Ovary (tissue), 9 donors: ENCODE measurements around the gene LDLRAD2. TPM values are rescaled to one million over a fixed set of nuclear protein-coding genes. Genes with fewer than 3 reads are reported as not detected.

Experiments
- DNase-seq, 5 donors: peaks; one replicate each; pipeline ENCODE4 v3.0.0-alpha.2; 2019 to 2020
- H3K27ac ChIP-seq, 2 donors: fragments of 200-600 bp; one replicate each; pipeline versions ENCODE4 v1.5.1 to v1.8.0; 2019 to 2022
- H3K27me3 ChIP-seq: fragments of 200-600 bp; one replicate; pipeline ENCODE4 v1.8.0; 2022
- H3K36me3 ChIP-seq: fragments of 200-600 bp; sonication (generic); one replicate; pipeline ENCODE4 v1.5.1; 2019
- H3K4me1 ChIP-seq: one replicate; pipeline ENCODE4 v1.8.1; 2013; ENCODE audit warnings: mild to moderate bottlenecking, moderate library complexity; ENCODE audit not compliant: insufficient read depth
- H3K4me3 ChIP-seq: fragments of 200-600 bp; sonication (generic); one replicate; pipeline ENCODE4 v1.5.1; 2017
- H3K9me3 ChIP-seq, 2 donors: fragments of 200-600 bp in 1 of 2; sonication (generic) in 1 of 2; one replicate each; pipeline versions ENCODE4 v1.5.1 to v1.8.1; 2013 to 2019; ENCODE audit warnings: mild to moderate bottlenecking in 1 of 2, moderate library complexity in 1 of 2
- EP300 ChIP-seq: sonication (generic); formaldehyde crosslinking; IDR thresholded peaks from one replicate; pipeline ENCODE4 v1.6.1; 2017; ENCODE audit warnings: antibody characterized with exemption
- POLR2A ChIP-seq: fragments of 450-650 bp; IDR thresholded peaks from one replicate; pipeline ENCODE4 v1.6.1; 2017; ENCODE audit warnings: antibody characterized with exemption, mild to moderate bottlenecking, moderate library complexity
- WGBS, 3 donors: extraction: QIAGEN DNeasy Blood & Tissue Kit in 1 of 3; methylation state at CpG; one replicate each; pipeline versions ENCODE4 v1.1.5 to v1.1.7; 2013 to 2017; 5-methylcytosine and 5-hydroxymethylcytosine counted together
- intact Hi-C, 4 donors: fragments of 100-400 bp; cut with DNase I; formaldehyde crosslinking; loops; one replicate each; pipeline versions ENCODE4 v1.11.0 to v1.15.1; 2022 to 2023
- polyA plus RNA-seq, 2 donors: library from polyadenylated mRNA; stranded (reverse); fragments of 200-250 nt in 1 of 2; fragments of 350-450 nt in 1 of 2; fragmentation: Illumina TruSeq in 1 of 2; extraction: RNeasy Lipid Tissue Mini Kit (QIAGEN cat#74804) in 1 of 2; gene quantifications; one replicate each; pipeline ENCODE4 v1.2.3, GENCODE V29; 2013 to 2014
- total RNA-seq, 7 donors: library from RNA; depleted of rRNA in 2 of 7; stranded (reverse); fragments of >200 nt in 2 of 7; fragmentation: NEBNext Ultra II Directional in 3 of 7; extraction: Animal tissue kit (Norgen Biotek cat#: 25700) in 3 of 7; gene quantifications; one replicate each; pipeline versions ENCODE4 v1.1.0 to v1.2.4, GENCODE V29; 2016 to 2023
- TF ChIP-seq, protein P1 (sequence below), 3 donors: fragments of 450-650 bp in 2 of 3; fragments of 200-600 bp in 1 of 3; IDR thresholded peaks; one replicate each; pipeline versions ENCODE4 v1.5.1 to v1.8.0; 2016 to 2022; ENCODE audit warnings: antibody characterized with exemption in 3 of 3, mild to moderate bottlenecking in 1 of 3
- donor health status: DM: no; HTN: no; CAD: no; lungs with moderate emphysema.
- donor health status: DM: no; HTN: no; CAD: no.
- donor health status: Bipolar disorder and iron deficiency.
- donor health status: DM: yes; HTN: yes; CAD: no.
- donor health status: DM: no; HTN: no; CAD: no.
- donor health status: DM: yes; HTN: yes; CAD: no.

LDLRAD2 gene
- total and polyA plus RNA-seq, 9 donors, result 0.07 to 0.88 (median 0.23) TPM; not detected in 2

- TF ChIP-seq, protein P1, sequence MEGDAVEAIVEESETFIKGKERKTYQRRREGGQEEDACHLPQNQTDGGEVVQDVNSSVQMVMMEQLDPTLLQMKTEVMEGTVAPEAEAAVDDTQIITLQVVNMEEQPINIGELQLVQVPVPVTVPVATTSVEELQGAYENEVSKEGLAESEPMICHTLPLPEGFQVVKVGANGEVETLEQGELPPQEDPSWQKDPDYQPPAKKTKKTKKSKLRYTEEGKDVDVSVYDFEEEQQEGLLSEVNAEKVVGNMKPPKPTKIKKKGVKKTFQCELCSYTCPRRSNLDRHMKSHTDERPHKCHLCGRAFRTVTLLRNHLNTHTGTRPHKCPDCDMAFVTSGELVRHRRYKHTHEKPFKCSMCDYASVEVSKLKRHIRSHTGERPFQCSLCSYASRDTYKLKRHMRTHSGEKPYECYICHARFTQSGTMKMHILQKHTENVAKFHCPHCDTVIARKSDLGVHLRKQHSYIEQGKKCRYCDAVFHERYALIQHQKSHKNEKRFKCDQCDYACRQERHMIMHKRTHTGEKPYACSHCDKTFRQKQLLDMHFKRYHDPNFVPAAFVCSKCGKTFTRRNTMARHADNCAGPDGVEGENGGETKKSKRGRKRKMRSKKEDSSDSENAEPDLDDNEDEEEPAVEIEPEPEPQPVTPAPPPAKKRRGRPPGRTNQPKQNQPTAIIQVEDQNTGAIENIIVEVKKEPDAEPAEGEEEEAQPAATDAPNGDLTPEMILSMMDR (IDR thresholded peaks at IDR 0.05), result no peak
- TF ChIP-seq POLR2A, result no peak
- TF ChIP-seq EP300, result no peak
- H3K27me3 ChIP-seq, result no peaks in the 10 kb centered on the region
- no peak overlapping the region for H3K27ac ChIP-seq
- H3K4me1 ChIP-seq, result no peaks in the 10 kb centered on the region
- intact Hi-C loops, result no loop called here
- no peak overlapping the region for H3K4me3 ChIP-seq
- H3K36me3 ChIP-seq, result no peaks in the 10 kb centered on the region
- peaks cover 0 to 17% of the 10 kb centered on the region in 2 donors for H3K9me3 ChIP-seq
- 86 to 89% (median 86%) methylated on average over 14 of the region's 14 CpGs for WGBS, 3 donors
- DNase-seq, result no peak
Observed at GRCh38 chr1:21831454-21831970, 19.4 kb downstream of the LDLRAD2 start.

- Histone ChIP-seq H3K27ac (no peak overlapping the region), H3K4me1 (no peaks in the 10 kb centered on the region), H3K4me3 (no peak overlapping the region), H3K36me3 (no peaks in the 10 kb centered on the region), H3K27me3 (no peaks in the 10 kb centered on the region), H3K9me3 (peaks cover 0 to 17% of the 10 kb centered on the region in 2 donors)
- no peak for DNase-seq
- 79 to 84% (median 80%) methylated on average over 11 of the region's 11 CpGs for WGBS, 3 donors
- intact Hi-C loops, result no loop called here
- TF ChIP-seq, protein P1 (IDR thresholded peaks at IDR 0.05), result no peak
- no peak for TF ChIP-seq EP300
- no peak for TF ChIP-seq POLR2A
Observed at GRCh38 chr1:21833392-21833976, 21.4 kb downstream of the LDLRAD2 start.

DNA sequence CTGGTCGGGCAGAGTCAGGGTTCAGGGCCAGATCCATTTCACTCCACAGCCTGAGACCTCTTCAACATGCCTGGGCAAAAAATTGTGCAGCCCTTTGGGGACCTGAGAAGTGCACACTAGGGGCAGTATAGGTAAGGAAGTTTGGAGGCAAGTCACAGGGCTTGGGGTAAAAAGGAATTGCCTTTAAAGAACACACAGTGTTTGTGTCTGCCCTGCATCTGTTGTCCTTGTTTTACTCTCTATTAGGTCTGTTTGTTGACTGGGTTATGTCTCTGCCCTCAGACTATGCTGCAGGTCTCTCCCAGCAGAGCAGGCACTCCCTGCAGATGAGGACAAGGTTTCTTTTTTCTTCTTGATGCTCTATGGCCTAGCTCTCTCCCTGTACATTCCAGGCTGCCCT is 22.0 kb downstream of the LDLRAD2 start:
- Histone ChIP-seq H3K9me3 (peaks cover 0 to 17% of the 10 kb centered on the region in 2 donors), H3K27me3 (no peaks in the 10 kb centered on the region), H3K36me3 (no peaks in the 10 kb centered on the region), H3K27ac (no peak overlapping the region), H3K4me1 (no peaks in the 10 kb centered on the region), H3K4me3 (no peak overlapping the region)
- intact Hi-C loops, result no loop called here
- TF ChIP-seq EP300 (no peak), POLR2A (no peak)
- TF ChIP-seq, protein P1 (IDR thresholded peaks at IDR 0.05), result no peak
- 86 to 94% (median 92%) methylated on average over 1 of the region's 1 CpG for WGBS, 3 donors
- no peak for DNase-seq

- peaks cover 0 to 17% of the 10 kb centered on the region in 2 donors for H3K9me3 ChIP-seq
- 96 to 98% (median 98%) methylated on average over 16 of the region's 16 CpGs for WGBS, 3 donors
- no peak for DNase-seq
- H3K4me1 ChIP-seq, result no peaks in the 10 kb centered on the region
- H3K27me3 ChIP-seq, result no peaks in the 10 kb centered on the region
- intact Hi-C loops, result no loop called here
- no peak overlapping the region for H3K4me3 ChIP-seq
- H3K36me3 ChIP-seq, result no peaks in the 10 kb centered on the region
- TF ChIP-seq EP300 (no peak), POLR2A (no peak)
- TF ChIP-seq, protein P1 (IDR thresholded peaks at IDR 0.05), result no peak
- H3K27ac ChIP-seq, result no peak overlapping the region
Observed at GRCh38 chr1:21834666-21835065, 22.6 kb downstream of the LDLRAD2 start.
